NCI-H2029 (cell line): Measurements from ENCODE around the gene GNB3.
A peak's percentile ranks its signal among the peaks of the same experiment; 100 is the strongest.

Experiments used
- DNase-seq: peaks from one replicate; lab custom pipeline; 2025; lab: John Stamatoyannopoulos, UW

Gene GNB3

DNA sequence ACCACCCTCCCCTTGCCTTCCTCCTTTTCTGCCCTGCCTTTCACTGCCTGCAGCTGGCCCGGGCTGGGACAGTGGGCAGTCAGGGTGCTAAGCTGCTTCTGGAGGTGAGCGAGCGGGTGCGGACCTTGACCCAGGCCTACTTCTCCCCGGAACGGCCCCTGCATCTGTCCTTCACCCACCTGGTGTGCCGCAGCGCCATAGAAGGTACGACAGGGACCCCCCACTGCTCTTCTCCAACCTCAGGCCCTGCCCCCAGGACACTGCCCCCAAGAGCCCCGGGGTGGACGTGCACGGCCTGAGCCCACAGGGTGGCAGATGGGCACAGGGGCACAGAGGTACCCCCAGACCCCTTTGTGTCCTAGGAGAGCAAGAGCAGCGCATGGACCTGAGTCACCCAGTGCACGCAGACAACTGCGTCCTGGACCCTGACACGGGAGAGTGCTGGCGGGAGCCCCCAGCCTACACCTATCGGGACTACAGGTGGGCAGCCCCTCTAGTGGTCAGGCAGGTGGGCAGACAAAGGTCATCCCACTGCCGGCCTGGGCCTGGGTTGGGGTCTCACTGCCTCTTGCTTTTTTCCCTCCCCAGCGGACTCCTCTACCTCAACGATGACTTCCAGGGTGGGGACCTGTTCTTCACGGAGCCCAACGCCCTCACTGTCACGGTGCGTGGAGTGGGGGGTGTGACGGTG lies 3.2 kb upstream of the GNB3 start:
- no peak for DNase-seq

DNA sequence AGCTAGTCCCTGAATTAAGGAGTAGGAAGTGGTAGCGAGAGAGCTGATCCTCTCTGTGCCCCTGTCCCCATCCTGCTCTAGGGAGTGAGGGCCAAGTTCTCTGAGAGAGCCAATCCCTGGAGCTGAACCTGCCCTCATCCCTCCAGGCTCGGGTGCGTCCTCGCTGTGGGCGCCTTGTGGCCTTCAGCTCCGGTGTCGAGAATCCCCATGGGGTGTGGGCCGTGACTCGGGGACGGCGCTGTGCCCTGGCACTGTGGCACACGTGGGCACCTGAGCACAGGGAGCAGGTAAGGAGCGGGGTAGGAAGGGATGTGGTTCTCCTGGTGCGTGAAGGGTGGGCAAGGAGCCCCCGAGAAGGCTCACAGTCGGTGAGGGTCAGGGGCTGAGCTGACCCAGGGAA lies 1.9 kb upstream of the GNB3 start:
- no peak for DNase-seq

DNA sequence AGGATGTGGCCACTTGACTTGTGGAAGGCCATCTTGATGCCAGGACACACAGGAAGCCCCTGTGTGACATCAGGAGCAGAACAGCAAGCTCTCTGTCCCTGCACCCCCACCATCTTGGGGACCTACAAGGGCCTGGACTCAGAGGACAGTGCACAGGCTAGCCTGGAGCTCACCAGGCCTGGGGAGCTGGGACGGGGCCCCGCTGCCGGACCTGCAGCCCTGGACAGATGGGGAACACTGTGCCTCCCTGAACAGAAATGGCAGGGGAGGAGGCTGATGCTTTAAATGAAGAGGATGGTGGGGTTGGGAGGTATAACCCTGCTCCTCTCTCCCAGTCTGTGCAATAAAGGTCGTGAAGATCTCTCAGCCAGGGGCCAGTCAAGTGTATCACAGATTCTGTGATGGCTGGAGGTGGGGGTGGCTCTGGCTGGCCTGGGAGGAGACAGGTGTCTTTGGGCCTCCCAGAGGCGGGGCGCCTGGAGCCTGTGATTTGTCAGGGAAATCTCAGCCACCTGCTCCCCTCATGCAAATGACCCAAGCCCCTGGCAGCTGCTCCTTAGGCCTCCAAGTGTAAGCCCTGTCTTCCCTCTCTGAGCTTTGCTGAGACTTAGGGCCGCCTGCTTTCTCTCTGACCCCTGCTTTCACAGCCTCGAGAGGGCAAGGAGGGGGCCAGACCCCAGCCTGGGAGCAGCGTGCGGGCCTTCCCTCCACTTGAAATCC lies 1.1 kb upstream of the GNB3 start:
- no peak for DNase-seq

DNA sequence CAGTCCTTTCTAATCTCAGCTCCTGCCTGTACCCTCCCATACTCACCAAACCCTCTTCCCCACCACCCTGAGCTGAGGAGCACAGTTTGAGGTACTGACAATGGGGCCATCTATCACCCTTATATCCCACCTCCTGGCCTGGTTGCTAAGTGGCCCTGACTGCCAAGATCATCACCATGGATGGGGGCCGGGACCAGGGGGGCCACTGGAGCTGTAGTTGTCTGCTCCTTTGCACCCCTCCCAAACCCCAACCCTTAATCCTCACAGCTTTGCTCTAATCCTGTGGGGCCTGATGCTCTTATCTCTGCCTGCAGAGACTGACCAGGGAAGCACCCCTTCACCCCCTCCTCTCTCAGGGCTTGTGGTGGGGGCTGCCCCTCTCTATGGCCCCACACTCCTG lies 395 bp upstream of the GNB3 start:
- DNase-seq = no peak

DNA sequence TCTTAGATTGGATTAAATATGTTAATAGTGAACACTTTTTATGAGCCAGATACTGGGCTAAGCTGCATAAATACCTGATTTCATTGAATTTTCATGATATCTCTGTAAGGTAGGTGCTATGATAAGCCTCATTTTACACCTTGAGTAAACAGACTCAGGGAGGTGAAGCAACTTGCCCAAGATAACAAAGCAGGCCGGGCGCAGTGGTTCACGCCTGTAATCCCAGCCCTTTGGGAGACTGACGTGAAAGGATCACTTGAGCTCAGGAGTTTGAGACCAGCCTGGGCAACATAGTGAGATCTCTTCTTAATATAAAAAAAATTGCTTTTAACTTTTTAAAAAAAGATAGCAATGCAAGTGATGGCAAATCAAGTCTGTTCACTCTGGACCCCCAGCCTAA lies 1.4 kb downstream of the GNB3 start:
- no peak for DNase-seq

DNA sequence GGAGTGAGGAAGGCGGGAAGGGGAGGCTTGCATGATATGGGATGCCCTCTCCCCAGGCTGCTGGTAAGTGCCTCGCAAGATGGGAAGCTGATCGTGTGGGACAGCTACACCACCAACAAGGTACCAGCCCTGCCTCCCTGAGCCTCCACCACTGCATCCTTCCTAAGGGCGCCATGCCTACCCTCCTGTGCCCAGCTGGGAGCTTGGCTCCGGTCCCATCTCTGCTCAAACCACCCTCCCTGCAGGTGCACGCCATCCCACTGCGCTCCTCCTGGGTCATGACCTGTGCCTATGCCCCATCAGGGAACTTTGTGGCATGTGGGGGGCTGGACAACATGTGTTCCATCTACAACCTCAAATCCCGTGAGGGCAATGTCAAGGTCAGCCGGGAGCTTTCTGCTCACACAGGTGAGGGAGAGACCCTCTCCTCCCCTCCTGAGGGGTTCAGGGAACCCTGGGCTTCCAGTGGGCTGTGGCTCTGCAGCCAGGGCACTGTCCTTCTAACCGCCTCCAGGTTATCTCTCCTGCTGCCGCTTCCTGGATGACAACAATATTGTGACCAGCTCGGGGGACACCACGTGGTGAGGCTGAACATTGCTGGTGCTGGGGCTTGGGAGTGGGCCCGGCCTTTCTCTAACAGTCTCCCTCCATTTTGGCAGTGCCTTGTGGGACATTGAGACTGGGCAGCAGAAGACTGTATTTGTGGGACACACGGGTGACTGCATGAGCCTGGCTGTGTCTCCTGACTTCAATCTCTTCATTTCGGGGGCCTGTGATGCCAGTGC lies 2.6 kb downstream of the GNB3 start:
- DNase-seq = no peak

DNA sequence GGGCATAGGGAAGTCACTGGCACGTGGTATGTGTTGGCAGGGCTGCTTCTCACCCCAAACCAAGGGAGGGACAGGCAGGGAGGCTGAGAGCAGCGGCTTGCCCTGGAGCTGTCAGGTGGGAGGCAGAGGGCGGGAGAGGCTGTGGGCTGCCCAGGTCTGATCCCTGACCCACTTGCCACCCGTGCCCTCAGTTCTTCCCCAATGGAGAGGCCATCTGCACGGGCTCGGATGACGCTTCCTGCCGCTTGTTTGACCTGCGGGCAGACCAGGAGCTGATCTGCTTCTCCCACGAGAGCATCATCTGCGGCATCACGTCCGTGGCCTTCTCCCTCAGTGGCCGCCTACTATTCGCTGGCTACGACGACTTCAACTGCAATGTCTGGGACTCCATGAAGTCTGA lies 4.7 kb downstream of the GNB3 start:
- no peak for DNase-seq

DNA sequence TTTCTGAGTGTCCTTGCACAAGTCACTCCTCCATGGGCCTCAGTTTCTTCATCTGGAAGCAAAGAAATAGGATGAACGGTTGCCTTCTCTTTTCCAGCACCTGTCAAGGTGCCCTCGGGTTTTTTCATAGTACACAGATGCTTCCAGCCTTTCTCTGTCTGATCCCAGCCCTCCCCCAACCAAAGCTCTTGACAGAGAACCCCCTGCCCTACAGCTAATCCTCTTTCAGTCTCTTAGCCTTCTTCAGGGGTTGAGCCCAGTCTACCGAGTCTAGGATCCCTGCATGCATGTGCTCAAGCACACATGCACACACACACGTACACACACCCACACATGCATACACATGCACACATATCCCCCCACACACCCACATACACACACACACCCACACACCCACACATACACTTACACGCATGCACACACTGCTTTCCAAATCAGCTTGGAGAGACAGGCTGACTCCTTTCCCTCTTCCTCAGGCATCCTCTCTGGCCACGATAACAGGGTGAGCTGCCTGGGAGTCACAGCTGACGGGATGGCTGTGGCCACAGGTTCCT lies 5.7 kb downstream of the GNB3 start:
- DNase-seq = no peak

DNA sequence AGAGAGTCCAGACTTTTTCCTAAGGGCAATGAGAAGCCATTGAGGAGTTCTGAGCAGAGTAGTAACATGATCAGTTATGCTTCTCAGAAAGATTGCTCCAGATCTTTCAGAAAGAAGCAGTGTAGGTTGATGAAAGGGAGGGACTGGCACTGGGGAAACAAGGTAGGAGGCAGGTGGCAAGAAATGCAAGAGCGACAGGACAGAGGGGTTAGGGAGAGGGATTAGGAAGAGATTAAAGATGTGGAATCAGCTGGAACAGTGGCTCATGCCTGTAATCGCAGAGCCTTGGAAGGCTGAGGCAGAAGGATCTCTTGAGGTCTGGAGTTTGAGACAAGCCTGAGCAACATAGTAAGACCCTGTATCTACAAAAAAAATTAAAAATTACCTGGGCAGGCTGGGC lies 7.0 kb downstream of the GNB3 start:
- no peak for DNase-seq

DNA sequence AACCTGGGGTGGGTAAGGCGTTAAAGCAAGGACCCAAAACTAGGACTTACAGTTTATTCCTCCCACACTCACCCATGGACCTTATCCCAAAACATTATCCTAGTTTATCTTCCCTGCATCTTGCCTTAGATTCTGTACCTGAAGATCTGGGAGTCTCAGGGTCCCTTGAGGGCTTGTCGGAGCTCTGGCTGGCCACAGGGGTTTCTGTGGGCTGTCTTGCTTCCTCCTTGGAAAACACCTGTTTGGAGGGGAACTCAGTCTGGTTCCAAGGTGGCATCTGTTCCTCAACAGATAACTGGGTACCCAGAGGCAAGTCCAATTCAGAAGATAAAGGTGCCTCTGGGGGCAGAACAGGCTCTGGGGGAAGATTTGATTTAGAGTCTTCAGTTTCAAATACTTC lies 8.7 kb downstream of the GNB3 start:
- DNase-seq = no peak

DNA sequence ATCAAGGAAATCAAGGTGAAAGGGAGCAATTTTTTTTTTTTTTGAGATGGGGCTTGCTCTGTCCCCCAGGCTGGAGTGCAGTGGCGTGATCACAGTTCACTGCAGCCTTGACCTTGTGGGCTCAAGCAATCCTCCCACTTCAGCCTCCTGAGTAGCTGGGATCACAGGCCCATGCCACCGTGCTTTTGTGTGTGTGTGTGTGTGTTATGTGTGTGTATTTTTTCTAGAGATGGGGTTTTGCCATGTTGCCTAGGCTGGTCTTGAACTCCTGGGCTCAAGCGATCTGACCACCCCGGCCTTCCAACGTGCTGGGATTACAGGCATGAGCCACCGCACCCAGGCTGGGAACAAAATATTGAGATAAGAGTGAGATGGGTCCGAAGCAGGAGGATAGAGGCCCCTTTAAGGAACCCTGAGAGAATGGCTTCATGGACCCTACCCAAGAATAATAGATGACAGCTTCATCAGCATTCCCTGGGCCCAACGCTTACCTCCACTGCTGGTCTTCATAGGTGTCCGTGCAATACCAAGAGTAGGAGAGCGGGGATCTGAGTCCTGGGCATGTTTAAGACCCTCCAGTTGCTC lies 9.3 kb downstream of the GNB3 start:
- no peak for DNase-seq

DNA sequence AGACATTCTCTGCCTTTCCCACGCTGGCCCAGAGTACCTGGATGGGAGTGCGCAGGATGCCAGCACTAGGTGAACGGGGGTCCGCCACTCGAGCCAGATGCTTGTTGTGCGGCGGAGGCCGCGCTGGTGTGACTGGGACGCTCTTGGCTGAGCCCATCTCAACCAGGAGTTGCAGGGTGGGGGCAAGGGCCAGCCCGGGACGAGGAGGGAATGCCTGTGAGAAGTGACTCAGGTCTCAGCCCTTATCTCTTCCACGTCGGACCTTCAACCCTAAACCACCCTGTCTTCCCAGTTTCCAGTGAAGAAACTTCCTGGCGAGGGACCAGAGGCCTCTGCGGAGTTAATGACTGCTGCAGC lies 10.0 kb downstream of the GNB3 start:
- no peak for DNase-seq

DNA sequence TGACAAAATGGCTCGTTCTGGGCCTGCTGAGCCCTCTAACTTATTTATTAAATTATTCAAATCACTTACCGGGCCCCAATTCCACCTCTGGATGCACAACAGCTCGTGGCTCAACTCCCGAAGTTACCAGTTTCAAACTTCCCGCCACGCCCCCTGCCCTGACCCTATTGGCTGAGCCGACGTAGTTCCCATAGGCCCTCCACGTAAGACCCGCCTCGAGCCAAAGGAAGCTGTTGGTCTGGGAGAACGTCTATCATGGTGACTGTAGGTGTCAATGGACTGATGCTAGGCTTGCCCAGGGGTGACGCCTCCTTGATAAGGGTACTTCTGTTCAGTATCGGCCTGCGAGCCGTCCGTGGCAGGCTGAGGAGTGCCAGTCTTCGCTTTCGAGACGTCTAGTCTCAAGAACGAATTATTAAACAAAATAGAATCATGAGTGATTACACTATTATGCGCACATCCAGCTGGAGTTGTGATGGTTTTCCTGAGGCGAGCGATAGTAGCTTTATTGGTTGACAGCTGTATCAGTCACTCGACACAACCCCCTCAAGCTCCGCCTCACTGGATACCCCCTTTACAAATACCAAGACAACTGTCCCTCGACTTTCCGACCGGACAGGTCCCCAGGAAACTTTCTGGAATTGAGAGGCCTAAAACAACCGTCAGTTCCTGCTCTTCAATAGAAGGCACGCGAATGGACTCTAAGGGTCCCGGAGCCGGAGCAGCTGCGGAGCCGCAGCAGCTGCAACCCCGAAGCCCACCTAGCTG lies 10.6 kb downstream of the GNB3 start, which contains the start of gene CDCA3:
TSS of gene CDCA3 (minus strand) at position 134 of the 768 bp plus-strand sequence. CDS start 334 bp downstream, outside the sequence.
- DNase-seq = peak; percentile 99

DNA sequence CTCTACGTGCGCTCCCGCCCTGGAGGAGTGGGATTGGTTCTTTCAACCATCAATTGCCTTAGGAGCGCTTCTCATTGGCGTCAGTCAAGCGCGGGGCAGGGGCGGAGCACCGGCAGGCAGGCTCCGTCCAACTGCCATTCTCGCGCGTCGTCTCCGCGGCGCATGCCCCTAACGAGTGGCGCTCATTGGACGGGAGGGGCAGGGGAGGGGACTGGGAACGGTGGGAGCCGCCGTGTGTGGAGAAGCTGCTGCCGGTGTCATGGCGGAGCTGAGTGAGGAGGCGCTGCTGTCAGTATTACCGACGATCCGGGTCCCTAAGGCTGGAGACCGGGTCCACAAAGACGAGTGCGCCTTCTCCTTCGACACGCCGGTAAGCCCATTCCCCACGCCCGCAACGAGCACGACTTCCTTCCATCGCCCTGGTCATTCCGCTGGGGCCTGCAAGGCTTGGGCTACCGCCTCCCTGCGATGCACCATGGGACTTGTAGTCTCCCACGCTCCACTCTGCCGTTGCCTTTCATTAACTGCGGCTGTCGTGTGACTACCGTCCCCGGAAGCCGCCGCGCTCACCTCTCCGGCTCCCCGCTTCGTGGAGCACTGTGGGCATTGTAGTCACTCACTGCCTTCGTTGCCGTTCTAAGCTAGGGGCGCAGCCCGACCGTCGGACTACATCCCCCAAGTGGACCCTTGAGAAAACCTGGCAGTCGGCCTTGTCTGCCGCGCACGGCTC lies 11.4 kb downstream of the GNB3 start, which contains the start of gene USP5:
TSS of gene USP5 (plus strand) at position 230 of the 730 bp plus-strand sequence. CDS start at position 260, 30 bp downstream.
- DNase-seq = peak; percentile 99

DNA sequence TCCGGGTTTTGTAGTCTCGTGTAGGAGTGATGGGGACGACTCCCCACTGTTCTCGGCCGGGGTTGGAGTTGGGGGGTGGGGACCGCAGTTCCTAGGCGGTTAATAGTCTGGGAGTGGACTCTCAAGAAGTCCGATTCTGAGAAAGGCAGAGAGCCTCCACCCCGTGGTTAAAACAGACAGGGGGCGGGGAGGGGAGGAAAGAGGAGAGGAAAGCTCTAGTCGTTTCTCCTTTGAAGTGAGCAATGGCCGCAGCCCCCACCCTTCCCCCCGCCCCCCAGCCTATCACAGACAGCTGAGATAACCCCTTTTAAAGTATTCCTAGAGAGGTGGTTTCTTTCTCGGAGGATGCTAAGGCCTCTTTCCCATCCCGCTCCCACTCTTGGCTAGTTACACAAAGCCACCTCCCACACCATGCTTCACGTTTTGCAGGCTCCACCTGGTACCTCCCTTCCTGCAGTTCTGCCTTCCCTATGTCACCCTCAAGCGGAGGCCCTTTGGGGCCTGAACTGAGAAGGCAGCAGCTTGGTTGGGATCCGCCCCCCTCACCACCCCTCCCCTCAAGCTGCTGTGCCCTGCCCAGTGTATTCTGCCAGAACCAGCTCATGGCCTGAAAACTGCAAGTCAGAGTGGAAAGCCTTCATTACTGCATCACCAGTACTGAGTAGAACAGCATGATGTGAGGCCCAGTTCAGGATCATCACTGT lies 12.1 kb downstream of the GNB3 start:
- DNase-seq = no peak

DNA sequence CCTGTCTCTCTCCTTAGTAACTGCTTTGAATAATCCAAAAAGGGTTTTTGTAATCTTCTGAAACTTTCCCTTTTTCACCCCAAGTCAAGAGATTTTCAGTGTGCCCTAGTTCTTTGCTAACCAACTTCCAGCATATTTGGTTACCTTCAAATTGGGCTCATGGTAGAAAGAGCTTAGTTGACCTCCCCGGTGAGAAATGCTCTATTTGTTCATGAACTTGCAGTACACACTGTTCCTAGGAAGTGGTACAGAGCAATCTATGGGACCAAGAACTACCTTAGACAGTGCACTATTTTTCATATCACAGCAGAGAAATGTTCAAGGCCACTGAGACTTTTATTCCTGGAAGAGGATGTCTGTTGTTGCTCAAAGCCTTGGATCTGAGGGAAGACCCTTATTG lies 12.9 kb downstream of the GNB3 start:
- DNase-seq = no peak

DNA sequence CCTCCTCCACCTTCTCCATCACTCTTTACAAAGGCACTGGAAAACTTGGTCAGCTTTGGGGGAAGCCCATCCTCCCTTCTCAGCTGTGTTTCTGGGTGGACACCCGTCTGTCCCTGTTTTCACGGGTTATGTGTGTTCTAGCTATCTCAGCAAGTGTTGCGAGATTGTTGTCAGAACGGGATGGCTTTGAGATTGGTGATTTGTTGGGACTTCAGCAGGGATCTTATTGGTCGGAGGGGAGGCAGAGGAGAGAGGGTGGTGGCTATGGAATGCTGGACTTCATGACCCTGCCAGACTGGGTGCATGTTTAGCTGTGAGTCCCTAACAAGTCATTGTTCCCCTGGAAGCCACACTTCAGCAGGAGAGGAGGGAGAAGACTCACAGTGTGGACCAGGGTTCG lies 13.3 kb downstream of the GNB3 start:
- no peak for DNase-seq

DNA sequence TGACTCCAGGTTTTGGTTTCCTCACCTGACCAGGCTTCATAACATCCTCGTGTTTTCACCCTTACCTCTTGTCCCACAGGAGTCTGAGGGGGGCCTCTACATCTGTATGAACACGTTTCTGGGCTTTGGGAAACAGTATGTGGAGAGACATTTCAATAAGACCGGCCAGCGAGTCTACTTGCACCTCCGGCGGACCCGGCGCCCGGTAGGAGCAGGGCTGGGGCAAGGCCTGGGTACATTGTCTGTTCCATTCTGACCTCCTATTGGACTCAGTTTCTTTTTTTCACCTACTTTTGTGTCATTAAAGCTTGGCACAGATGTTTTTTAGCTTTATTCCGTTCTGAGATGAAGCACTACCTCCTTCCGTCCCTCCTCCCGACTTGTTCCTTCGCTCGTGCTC lies 14.6 kb downstream of the GNB3 start:
- DNase-seq = no peak

DNA sequence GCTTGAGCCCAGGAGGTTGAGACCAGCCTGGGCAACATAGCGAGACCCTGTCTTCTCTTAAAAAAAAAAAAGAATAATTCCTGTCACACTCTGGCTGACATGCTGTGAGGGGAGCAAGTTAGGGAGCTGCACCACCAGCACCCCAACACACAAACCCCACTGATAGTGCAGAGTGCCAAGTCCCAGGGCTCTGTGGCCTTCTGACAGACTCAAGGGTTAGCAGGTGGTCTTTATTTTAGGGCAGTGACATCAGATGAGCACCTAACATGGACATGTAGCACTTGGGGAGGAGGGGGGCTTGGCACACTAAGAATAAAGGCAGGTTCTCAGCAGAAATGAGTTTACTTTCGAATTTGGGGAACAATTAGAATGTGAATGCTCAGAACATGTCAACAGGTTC lies 18.1 kb downstream of the GNB3 start:
- DNase-seq = no peak

DNA sequence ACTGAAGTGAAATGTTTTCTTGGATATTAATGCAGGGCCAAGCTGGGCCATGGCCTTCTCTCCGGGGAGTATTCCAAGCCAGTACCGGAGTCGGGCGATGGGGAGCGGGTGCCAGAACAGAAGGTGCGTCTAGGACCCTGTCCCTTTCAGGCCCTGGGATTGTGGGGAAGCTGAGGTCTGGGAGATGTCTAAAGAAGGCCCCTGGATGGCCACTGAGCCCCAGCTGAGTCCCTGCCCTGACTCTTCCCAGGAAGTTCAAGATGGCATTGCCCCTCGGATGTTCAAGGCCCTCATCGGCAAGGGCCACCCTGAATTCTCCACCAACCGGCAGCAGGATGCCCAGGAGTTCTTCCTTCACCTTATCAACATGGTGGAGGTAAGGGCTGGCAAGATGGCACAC lies 19.4 kb downstream of the GNB3 start:
- no peak for DNase-seq
